Middle frontal gyrus (tissue), 1 donor: ENCODE measurements around the gene NUP214.

Experiments used
- DNase-seq: peaks from one replicate; pipeline ENCODE4 v3.0.0-alpha.2; 2015; ENCODE audit warnings: low spot score; ENCODE audit errors: extremely low spot score

The NUP214 gene

DNA sequence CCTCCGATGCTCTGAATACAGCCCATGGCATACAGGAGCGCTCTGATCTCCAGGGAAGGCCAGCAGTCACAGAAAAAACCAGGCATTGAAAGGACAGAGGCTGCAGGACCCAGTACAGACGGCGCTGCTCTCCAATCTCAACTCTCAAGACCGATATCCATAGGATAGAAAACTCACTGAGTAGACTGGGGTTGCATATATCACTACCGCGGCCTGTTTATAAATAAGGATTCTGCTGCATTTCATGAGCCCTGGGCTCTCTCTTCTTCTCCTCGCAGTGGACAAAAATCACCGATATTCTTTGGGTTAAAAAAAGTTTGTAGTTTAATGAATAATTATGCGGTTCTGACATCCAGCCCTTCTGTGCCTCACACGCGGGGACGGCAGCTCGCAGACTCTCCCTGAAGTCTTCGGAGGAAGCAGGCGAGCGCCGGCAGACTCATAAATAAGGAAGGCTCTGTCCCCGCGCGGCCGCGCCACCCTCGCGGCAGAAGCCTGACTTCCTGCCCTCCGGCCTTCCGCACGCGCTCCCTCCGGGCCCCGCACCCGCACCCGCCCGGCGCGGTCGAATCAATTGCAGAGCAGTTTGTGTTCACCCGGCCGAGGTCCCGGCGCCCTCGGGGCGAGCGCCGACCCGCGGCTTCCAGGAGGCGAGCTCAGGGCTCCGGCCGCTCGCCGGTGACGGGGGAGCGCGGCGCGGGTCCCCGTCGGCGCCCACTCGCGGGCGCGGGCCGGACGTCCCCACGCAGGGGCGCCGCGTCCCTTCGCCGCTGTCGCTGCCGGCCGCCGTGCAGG, 150.9 kb downstream of the NUP214 start, which contains the start of gene FAM78A:
TSS of gene FAM78A (minus strand) at position 417 of the 795 bp plus-strand sequence. CDS start at position 86, 331 bp downstream.
- no peak for DNase-seq

DNA sequence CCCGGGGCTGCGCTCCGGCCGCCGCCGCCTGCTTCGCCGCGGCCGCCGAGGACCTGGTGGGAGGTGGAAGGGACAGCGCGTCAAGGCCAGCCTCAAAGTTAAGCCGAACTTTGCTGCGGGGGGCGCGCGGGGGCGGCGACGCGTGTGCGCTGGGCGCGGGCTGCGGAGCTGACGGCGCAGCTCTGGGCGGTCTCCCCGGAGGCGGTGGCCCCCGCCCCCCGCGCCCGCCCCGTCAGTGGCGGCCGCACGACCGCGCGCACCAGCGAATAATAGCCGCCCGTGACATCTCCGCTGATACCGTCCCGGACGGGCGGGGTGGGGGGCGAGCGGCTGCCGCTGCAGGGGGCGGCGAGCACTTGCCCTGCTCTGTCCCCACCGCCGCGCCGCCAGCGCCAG, 151.5 kb downstream of the NUP214 start:
- no peak for DNase-seq

DNA sequence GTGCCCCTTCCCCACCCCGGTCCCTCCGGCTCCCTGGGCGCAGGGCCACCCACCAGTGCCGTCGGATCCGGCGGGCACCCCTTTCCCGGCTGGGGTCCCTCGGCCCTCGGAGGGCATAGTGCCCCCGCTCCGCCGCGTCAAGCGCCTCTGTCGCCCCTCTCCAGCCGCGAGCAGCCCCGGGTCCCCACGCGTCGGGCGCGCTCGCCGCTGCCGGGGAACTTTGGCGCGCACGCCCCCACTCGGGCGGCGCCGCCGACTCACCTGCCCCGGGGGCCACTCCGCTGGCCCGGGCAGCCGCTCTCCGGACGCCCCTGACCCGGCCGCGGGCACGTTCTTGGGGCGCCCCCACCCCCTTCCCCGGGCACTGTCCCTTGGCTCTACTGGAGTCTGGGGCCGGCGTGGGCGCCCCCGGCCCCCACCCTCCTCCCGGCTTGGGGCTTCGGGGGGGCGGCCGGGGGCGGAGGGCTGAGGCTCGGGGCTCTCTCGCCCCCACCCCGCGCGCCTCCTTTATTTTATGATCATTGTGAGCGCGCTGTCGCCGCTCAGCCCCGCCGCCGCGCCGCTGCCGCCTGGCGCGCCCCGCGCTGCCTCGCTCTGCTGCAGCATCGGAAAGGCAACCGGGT, 152.0 kb downstream of the NUP214 start:
- DNase-seq = no peak

DNA sequence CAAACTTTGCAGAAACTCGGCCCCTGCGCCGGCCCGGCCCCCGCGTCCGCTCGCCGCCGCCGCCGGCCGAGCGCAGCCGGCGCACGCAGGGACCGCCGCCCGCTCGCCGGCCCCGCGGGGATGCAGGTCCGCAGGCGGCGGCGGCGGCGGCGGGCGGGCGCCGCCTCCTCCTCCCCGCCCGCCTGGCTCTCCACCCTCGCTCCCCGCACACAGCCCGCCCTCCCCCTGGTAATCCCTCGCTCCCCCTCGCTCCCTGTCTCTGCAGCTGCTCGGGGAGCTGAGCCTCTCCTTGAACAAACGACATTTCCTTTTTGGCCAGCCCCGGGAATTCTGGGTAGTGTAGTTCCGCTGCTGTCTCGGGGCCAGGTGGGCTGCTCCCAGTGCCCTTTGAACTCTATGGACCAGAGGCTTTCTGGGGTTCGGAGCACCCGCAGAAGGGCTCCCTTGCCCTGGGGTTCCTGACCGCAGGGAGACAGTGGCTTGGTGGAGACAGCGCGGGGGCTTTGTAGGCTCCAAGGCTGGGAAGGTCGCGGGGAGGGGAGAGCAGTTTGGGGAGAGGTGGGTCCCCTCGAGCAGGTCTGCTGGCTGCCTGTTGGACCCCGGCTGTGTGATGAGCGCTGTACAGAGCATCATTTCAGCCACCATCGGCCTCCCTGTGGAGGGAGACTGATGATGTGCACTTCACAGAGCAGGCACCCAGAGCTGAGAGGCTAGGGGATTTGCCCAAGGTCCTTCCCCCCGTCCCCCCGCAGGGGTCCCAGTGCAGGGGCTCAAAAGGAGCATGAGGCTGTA, 152.7 kb downstream of the NUP214 start:
- peak; percentile 72 for DNase-seq

DNA sequence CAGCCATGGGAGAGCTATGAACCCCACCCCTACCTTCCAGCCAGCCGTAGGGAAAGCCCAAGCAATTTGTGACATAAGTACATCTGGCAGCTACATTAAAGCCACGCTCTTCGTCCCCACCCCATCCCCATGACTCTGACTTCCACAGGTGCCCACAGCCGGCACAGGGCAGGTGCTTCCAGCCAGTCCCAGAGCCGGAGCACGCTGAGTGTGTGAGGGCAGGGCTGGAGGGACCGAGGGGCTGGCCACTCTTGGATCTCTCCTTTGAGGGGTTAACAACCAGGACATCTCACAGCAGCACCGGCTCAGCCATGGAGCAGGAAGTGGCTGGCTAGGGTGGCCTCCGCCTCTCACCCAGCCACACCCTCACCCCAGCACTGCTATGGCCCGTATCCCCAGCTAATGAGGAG, 153.3 kb downstream of the NUP214 start:
- DNase-seq = no peak

DNA sequence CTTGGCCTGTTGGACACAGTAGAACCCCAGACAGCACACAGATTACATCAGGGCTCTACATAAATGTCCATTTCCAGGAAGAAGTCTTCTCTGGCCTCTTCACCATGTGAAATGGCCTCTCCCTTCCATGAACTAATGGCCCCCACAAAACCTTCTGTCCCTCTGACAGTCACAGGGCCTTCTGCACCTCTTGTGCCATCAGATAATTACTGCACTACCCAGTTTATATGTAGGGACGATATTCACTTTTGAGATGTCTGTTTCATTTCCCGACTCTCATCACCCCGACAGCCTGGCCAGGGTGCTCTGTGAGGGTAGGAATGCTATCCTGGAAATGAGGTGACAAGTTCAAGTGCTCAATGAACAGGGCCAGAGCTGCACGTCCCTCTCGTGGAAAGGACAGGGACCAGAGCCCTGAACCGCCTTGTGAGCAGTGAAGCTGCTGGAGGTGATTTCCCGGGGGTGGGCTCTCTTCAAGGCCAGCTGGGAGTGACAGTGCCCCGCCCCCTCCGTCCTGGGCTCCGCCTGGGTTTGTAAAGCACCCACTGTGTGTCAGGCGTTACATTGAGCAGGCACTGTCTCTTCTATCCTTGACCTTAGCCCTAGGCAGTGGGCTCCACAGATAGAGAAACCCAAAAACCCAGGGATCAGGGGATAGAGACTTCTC, 153.9 kb downstream of the NUP214 start:
- DNase-seq = no peak

DNA sequence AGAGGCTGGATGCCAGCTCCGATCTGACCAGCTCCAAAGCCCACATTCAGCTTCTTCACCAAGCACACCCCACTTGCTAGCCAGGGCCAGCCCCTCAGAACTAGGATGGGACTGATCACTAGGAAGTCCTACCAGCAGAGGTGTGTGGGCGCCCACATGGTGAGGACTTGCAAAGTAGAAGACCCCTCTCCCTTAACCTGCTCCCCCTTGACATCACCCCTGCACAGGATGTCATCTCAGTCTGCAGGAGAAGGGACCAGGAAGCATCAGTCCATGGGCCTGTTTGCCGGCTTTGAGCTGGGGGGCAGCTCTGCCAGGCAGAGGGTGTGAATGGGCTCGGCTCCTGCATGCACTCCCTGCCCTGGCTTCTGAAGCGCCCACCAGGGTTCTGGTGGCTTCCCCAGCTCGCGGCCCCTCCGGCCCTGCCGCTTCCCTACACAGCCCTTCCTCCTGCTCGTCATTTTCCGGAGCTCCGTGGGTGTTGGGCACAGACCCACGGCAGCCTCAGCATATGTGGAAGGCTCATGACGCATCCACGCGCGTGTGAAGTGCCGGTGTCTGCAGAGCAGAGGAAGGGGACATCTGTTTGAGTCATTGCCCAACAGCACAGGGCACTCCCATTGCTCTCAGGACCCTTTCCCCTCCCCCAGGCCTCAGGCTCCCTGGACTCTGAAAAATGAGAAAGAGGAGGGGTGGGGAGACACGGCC, 154.6 kb downstream of the NUP214 start:
- DNase-seq = no peak

DNA sequence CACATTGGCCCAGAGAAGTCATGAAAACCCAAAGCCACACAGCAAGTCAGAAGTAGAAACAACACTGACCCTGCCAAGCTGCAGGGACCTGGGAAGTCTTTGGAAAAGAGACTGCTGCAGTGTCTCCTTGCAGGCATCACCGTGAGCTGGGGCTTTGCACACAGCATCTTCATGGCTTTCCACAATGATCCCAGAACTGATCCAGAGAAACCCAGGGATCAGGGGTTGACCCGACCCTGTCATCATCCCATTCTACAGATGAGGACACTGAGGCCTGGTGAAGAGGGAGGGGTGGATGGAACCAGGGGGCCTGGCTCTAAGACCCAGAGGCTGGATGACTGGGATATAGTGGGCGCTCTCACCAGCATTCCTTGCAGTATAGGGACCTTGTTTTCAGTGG, 155.3 kb downstream of the NUP214 start:
- DNase-seq = no peak

DNA sequence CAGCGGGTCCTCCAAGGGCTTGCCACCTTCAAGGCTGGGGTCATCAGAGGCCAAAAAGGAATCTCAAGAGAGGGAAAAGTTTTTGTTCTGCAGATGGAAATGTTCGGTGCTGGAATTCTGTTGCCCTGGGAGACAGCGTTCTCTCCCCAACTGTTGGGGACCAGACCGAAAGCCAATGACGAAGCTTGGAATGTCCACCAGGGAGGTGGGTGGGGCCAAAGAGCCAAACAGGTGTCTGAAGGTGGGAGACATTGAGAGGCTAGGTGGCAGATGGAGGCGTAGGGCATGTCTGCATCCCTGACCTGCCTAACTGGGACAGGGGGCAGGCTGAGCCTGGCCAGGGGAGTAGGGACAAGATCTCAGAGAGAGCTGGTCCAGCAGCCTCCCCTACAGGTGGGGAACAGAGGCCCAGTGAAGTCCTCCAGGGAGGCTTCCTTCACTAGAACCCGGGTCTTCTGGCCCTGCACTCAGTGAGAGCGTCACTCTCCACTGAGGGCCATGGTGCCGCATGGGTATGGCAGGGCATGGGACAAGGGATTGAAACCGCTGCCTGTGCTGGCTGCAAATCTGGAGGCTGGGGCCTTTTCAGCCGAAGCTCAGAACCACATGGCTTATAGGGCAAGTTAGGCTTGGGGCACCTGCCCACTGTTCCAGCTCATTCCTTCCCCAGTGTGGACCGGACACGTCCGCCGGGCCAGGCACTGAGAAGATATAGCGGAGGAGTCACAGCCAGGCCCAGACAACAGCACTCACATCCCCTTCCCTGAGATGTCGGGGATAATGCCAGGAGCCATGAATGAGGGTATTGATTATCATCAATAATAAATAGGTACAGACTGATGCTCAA, 156.0 kb downstream of the NUP214 start:
- no peak for DNase-seq

DNA sequence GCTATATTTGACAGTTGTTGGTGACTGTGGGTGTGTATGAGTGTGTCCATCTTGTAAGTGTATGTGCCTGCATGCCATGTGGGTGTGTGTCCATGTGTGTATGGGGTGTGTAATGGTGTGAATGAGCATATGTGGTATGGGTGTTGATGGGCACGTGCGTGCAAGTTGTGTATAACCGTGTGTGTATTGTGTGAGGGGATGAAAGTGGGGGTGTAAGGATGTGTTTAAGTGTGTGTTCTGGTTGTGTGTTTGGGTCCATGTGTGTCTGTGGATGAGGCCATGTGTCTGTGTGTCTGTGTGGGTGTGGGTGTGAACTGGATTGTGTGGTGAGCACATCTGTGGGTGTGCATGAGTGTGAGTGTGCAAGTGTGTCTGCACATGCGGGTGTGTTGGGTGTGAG, 156.8 kb downstream of the NUP214 start:
- DNase-seq = no peak

DNA sequence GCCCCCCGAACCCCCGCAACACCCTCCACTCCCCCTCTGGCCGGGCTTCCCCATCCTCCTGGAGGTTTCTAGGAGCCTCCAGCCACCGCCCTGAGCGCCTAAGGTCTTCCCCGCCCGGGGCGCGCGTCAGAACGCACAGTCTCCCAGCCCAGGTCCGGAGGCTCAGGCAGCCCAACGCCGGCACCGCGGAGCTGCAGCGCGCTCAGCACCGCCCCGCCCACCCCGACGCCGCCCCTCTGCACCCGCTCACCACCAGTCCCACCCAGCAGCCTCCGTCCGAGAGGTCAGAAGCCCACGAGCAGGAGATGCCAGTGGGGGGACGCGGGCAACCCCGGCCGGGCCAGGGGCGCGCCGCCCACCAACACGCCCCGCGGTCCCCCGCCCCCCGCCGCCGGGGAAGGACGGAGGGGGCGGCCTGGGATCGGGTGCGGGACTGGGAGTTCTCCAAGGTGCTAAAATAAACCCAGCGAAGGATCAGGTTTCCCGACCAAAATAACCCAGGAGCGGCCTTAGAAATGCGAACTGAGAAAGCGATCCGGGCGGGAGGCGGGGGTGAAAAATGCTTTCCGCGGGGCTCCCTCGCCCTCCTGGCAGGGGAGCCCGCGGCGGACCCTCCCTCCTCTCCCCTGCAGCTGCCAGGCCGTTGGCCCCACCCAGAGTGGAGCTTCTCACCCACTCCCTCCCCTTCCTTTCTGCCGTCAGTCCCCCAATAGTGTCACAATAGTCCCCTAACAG, 157.5 kb downstream of the NUP214 start:
- no peak for DNase-seq
